Fibroblast of lung (primary cell): Measurements from ENCODE around the gene GIMAP7. TPM values are rescaled to one million over a fixed set of nuclear protein-coding genes. Genes with fewer than 3 reads are reported as not detected.

Experiments used
- DNase-seq, 2 donors: peaks; one replicate each; pipeline versions ENCODE4 v3.0.0 to v3.0.0-alpha.2; 2010; ENCODE audit warnings: low read depth in 2 of 2
- H2AFZ ChIP-seq: 2 replicates; pipeline ENCODE4 v1.5.1; 2012; ENCODE audit warnings: low read length, control low read depth, inconsistent platforms
- H3K27ac ChIP-seq: 2 replicates; pipeline ENCODE4 v1.5.1; 2011; ENCODE audit warnings: low read length, control low read depth; ENCODE audit not compliant: insufficient read depth
- H3K27me3 ChIP-seq: 2 replicates; pipeline ENCODE4 v1.5.1; 2011; ENCODE audit warnings: mild to moderate bottlenecking, low read length; ENCODE audit not compliant: control insufficient read depth, insufficient read depth
- H3K36me3 ChIP-seq: 2 replicates; pipeline ENCODE4 v1.5.1; 2011; ENCODE audit warnings: low read length; ENCODE audit not compliant: control insufficient read depth, insufficient read depth
- H3K4me1 ChIP-seq: 2 replicates; pipeline ENCODE4 v1.5.1; 2011; ENCODE audit warnings: low read length; ENCODE audit not compliant: control insufficient read depth, insufficient read depth; ENCODE audit errors: extremely low read depth
- H3K4me2 ChIP-seq: 2 replicates; pipeline ENCODE4 v1.5.1; 2011; ENCODE audit warnings: low read length, control low read depth; ENCODE audit not compliant: insufficient read depth; ENCODE audit errors: extremely low read depth
- H3K4me3 ChIP-seq, 4 experiments: fragments of 200-600 bp in 1 of 4; sonication (generic) in 1 of 4; replicated peaks in 1 of 4; 2 replicates each; pipeline ENCODE4 v1.5.1; 2011 to 2016; ENCODE audit warnings: low read length in 4 of 4, low read depth in 3 of 4, mild to moderate bottlenecking in 3 of 4, control low read depth in 2 of 4, inconsistent platforms in 1 of 4, mixed read lengths in 1 of 4; ENCODE audit not compliant: insufficient read depth in 1 of 4; ENCODE audit errors: control extremely low read depth in 1 of 4
- H3K79me2 ChIP-seq: 2 replicates; pipeline ENCODE4 v1.5.1; 2012; ENCODE audit warnings: mild to moderate bottlenecking, low read length, inconsistent platforms; ENCODE audit not compliant: control insufficient read depth, insufficient read depth
- H3K9ac ChIP-seq: 2 replicates; pipeline ENCODE4 v1.5.1; 2011; ENCODE audit warnings: mild to moderate bottlenecking, low read length, control low read depth; ENCODE audit not compliant: insufficient read depth
- H3K9me3 ChIP-seq: 2 replicates; pipeline ENCODE4 v1.5.1; 2012; ENCODE audit warnings: low read depth, low read length; ENCODE audit not compliant: control insufficient read depth, insufficient read depth
- H4K20me1 ChIP-seq: 2 replicates; pipeline ENCODE4 v1.5.1; 2011; ENCODE audit warnings: low read length; ENCODE audit not compliant: control insufficient read depth, insufficient read depth; ENCODE audit errors: extremely low read depth
- EZH2 ChIP-seq: IDR thresholded peaks from 2 replicates; pipeline ENCODE4 v1.5.1; 2012; ENCODE audit warnings: low read length, control low read depth, mild to moderate bottlenecking; ENCODE audit errors: missing control alignments
- polyA plus RNA-seq, 2 donors: library from polyadenylated mRNA; depleted of rRNA in 1 of 2; stranded (reverse) in 1 of 2; unstranded in 1 of 2; fragments of >200 nt; gene quantifications; 2 replicates each; pipeline ENCODE4 v1.2.1, GENCODE V29; 2011 to 2012; ENCODE audit warnings: missing spikeins in 1 of 2
- total RNA-seq: library from RNA; depleted of rRNA; stranded (reverse); fragments of >200 nt; gene quantifications from 2 replicates; pipeline ENCODE4 v1.2.1, GENCODE V29; 2014
- TF ChIP-seq, protein P1 (sequence below), 2 donors: IDR thresholded peaks in 1 of 2; conservative IDR thresholded peaks in 1 of 2; 1 replicate in 1 of 2; 2 replicates in 1 of 2; pipeline ENCODE4 v1.5.1; 2011 to 2012; ENCODE audit warnings: low read length in 2 of 2, control low read depth in 1 of 2, inconsistent platforms in 1 of 2, low read depth in 1 of 2, mild to moderate bottlenecking in 1 of 2

Gene GIMAP7
- total and polyA plus RNA-seq, 2 donors (not counting 1 experiment from before 2014, with no cell fraction given), result not detected

DNA sequence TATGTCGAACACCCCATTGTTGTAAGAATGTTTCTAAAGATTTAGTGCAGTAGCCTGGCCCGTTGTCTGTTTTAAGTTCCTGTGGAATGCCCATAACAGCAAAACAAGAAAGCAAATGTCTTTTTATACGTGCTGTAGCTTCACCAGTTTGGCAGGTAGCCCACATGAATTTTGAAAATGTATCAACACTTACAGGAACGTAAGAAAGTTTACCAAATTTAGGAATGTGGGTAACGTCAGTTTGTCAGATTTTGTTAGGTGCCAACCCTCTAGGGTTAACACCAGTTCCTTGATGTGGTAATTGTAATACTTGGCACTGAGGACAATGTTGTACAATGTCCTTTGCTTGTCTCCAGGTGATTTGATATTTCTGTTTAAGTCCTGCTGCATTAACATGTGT, 49.3 kb downstream of the GIMAP7 start:
- H3K9me3 ChIP-seq, result no peaks in the 10 kb centered on the region
- H3K79me2 ChIP-seq, result no peaks in the 10 kb centered on the region
- H4K20me1 ChIP-seq, result no peaks in the 10 kb centered on the region
- no peak for DNase-seq
- no peak overlapping the region for H2AFZ ChIP-seq
- H3K27me3 ChIP-seq, result no peaks in the 10 kb centered on the region
- no peak overlapping the region for H3K9ac ChIP-seq
- H3K4me2 ChIP-seq, result no peak overlapping the region
- no peaks in the 10 kb centered on the region for H3K36me3 ChIP-seq
- TF ChIP-seq, protein P1, sequence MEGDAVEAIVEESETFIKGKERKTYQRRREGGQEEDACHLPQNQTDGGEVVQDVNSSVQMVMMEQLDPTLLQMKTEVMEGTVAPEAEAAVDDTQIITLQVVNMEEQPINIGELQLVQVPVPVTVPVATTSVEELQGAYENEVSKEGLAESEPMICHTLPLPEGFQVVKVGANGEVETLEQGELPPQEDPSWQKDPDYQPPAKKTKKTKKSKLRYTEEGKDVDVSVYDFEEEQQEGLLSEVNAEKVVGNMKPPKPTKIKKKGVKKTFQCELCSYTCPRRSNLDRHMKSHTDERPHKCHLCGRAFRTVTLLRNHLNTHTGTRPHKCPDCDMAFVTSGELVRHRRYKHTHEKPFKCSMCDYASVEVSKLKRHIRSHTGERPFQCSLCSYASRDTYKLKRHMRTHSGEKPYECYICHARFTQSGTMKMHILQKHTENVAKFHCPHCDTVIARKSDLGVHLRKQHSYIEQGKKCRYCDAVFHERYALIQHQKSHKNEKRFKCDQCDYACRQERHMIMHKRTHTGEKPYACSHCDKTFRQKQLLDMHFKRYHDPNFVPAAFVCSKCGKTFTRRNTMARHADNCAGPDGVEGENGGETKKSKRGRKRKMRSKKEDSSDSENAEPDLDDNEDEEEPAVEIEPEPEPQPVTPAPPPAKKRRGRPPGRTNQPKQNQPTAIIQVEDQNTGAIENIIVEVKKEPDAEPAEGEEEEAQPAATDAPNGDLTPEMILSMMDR (conservative IDR thresholded peaks at IDR 0.05 in 1 of 2, IDR thresholded peaks at IDR 0.05 in 1 of 2; ENCODE audit: low read depth in 1 of 2, low read length in 2 of 2), result no peak
- TF ChIP-seq EZH2, result no peak
- no peaks in the 10 kb centered on the region for H3K4me1 ChIP-seq
- H3K27ac ChIP-seq, result no peak overlapping the region
- H3K4me3 ChIP-seq, result no peak overlapping the region

DNA sequence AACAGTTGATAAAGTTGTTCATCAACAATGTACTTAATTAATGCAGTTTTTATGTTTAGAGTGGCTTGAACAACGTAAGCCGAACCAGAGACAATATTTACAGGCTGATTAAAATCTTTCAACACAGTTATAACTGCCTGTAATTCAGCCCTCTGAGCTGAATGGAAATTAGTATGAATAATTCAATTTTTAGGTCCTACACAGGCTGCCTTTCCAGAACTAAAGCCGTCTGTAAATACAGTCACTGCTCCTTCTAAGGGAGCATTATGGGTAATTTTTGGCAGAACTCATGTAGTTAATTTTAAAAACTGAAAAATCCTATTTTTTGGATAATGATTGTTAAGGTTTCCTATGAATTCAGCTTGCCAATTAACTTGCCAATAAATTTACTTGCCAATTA, 49.9 kb downstream of the GIMAP7 start:
- Histone ChIP-seq H2AFZ (no peak overlapping the region), H3K4me3 (no peak overlapping the region), H3K27ac (no peak overlapping the region), H4K20me1 (no peaks in the 10 kb centered on the region), H3K9ac (no peak overlapping the region), H3K9me3 (no peaks in the 10 kb centered on the region), H3K27me3 (no peaks in the 10 kb centered on the region), H3K4me1 (no peaks in the 10 kb centered on the region), H3K36me3 (no peaks in the 10 kb centered on the region), H3K79me2 (no peaks in the 10 kb centered on the region), H3K4me2 (no peak overlapping the region)
- DNase-seq, result no peak
- TF ChIP-seq EZH2, result no peak
- TF ChIP-seq, protein P1 (conservative IDR thresholded peaks at IDR 0.05 in 1 of 2, IDR thresholded peaks at IDR 0.05 in 1 of 2; ENCODE audit: low read depth in 1 of 2, low read length in 2 of 2), result no peak

DNA sequence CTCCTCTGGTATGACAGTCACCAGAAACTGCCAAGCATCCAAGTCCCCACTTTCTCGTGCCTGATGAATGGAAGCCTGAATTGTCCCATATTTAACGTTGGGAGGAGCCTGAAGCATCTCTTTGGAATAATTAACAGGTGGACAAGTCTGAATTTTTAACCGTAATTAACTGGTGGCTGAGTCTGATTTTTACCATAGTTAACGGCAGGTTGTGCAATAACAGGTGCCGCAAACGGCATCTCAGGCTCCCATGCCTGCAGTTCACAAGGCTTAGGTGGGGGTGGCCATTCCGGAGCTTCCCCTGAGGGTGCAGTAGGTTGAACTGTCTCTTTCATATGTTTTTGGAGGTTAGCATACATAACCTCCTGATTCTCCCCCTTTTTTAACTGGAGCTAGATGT, 50.6 kb downstream of the GIMAP7 start:
- Histone ChIP-seq H3K79me2 (no peaks in the 10 kb centered on the region), H3K4me3 (no peak overlapping the region), H3K36me3 (no peaks in the 10 kb centered on the region), H4K20me1 (no peaks in the 10 kb centered on the region), H3K4me1 (no peaks in the 10 kb centered on the region), H2AFZ (no peak overlapping the region), H3K27me3 (no peaks in the 10 kb centered on the region), H3K9ac (no peak overlapping the region), H3K27ac (no peak overlapping the region), H3K9me3 (no peaks in the 10 kb centered on the region), H3K4me2 (no peak overlapping the region)
- TF ChIP-seq, protein P1 (conservative IDR thresholded peaks at IDR 0.05 in 1 of 2, IDR thresholded peaks at IDR 0.05 in 1 of 2; ENCODE audit: low read depth in 1 of 2, low read length in 2 of 2), result no peak
- no peak for TF ChIP-seq EZH2
- DNase-seq, result no peak
